NT2/D1 (cell line): ENCODE results near the gene SORL1.

ENCODE experiments used
- SUZ12 ChIP-seq: IDR thresholded peaks from 2 replicates; pipeline ENCODE4 v1.6.1; 2011; ENCODE audit not compliant: insufficient read length, insufficient read depth; ENCODE audit errors: extremely low read depth
- YY1 ChIP-seq: IDR thresholded peaks from 2 replicates; pipeline ENCODE4 v1.6.1; 2011; ENCODE audit not compliant: insufficient read length, insufficient read depth
- ZNF274 ChIP-seq: IDR thresholded peaks from 2 replicates; pipeline ENCODE4 v1.6.1; 2011; ENCODE audit warnings: mild to moderate bottlenecking, low read depth, low read length

DNA sequence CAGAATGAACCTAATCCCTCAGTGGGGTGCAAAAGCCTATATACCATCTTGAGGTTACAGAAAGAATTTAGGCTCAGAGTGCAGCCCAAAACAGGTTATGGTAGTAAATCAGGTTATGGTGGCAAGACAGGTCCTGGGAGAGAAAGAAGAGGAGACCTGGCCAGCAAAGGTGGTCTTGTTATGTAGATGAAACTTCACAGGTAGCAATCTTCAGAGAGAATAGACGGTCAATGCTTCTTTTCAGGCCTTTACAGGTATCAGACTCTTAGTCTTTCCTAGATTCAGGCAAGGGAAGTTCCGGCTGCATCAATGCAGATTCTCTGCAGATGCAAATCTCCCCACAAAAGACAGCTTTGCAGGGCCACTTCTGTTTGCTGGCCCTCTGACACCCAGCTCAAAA lies 45.8 kb upstream of the SORL1 start:
- no peak for TF ChIP-seq YY1
- TF ChIP-seq SUZ12: no peak
- TF ChIP-seq ZNF274: no peak
